Frontal cortex (tissue), 4 donors: Measurements from ENCODE around the gene RUVBL1. TPM values are rescaled to one million over a fixed set of nuclear protein-coding genes. Genes with fewer than 3 reads are reported as not detected.

Experiments used
- DNase-seq, 2 donors: peaks; one replicate each; pipeline ENCODE4 v3.0.0; 2012; ENCODE audit warnings: low spot score in 2 of 2
- FAIRE-seq: peaks from 2 replicates; lab custom pipeline; 2012; peaks lifted over from hg19 to GRCh38; lab: Jason Lieb, UNC
- total RNA-seq: library from RNA; depleted of rRNA; stranded (reverse); fragments of >200 nt; gene quantifications from one replicate; pipeline ENCODE4 v1.2.3, GENCODE V29; 2014
- donor health status: control.
- donor health status: control.
- donor health status: control.

Gene RUVBL1
- total RNA-seq, 1 donor from 2014 or later: 61.1 TPM

DNA sequence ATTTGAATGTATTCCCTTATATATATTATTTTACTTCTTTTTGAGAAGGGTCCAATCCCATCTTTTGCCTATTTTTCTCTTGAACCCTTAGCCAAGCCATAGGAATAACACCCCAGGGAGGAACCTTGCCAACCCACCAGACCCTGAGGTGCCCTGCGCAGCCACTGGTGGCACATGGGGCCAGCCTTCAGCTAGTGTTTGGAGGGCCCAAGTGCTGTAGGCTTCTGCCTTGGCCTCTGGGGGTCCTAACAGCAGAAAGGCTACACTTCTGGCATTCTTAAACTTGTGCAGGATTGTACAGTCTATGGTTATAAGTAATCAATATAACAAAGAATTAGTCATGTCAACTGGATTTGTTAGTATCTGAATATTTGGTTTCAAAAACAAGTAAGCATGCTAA is 34.5 kb downstream of the RUVBL1 start:
- no peak for FAIRE-seq
- no peak for DNase-seq

DNA sequence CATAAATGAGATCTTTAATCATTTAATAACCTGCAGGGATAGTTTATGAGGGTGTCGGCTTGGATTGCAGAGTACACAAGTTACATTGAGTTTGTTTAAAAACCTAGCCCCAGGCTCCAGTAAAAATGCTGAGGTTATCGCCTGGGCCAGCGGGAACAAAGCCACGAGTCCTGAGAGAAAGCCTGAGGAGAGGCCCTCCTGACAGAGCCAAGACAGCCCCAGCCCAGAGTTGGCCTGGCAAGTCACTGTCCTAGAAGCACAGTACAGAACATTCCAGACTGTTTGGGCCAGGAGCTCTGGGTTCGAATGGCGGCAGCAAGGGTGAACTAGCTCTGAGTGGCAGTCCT is 39.0 kb downstream of the RUVBL1 start:
- DNase-seq (no peak), FAIRE-seq (no peak)

DNA sequence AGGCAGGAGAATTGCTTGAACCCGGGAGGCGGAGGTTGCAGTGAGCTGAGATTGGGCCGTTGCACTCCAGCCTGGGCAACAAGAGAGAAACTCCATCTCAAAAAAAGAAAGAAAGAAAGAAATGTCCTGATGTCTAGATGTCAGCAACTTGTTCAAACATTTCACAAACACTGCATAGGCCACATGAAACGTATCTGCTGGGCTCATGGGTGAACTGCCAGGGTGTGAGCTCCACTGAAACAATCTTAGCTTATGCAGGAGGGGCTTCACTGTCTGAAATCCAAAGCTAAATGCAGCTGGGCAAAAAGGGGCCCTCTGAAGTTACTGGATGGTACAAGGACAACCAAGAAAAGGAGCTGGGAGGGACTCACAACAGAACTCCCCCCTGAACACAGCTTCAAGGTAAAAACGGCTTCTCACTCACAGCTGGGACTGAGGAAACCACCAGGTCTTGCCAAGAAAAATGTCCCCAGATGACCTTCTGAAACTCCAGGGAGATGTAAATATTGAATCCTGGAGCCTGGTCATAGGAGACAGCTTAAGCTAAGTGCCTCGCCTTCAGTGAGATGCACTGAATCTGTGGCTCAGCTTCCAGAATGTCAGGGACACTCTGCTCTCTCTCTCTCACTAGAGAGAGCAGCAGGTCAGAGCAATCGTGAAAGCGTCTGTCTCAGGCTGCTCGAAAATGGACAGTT is 39.5 kb downstream of the RUVBL1 start:
- DNase-seq (peak in 1 of 2 donors; percentile 18), FAIRE-seq (no peak)

DNA sequence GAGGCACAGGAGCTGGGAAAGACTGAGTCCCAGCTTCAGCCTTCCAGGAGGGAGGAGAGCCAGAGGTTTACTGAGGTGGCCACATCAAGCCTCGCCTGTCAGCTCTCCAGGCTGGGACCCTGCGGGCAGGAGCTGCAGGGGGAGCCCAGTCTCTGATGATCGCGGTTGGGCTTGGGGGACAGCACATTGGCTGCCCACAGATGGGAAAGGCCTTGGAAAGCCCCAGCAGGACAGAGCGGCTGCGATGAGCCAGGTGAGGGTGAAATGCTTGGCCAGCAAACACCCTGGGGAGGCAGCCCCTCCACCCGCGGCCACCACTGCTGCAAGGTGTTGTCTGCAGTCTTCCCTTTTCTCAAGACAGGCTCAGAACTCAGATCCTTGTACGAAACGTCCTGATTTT is 40.2 kb downstream of the RUVBL1 start:
- DNase-seq: no peak
- no peak for FAIRE-seq

DNA sequence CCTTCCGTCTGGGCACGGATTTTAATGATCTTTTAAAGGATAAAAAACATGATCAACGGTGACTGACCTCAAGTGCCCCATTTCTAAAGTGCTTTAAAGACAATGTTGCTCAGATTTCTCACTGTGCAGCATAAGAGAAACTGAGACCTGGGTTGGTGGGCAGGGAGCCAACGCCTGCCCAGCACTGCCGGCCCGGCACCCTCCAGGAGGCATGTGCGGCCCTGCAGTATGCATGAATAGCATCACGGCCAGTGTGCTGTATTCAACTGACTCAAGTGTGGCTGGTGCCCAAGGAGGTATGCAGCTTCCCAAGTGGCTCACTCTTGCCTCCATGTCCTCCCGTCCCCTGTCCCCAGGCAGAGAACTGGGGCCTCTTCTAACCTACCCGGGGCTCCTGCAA is 41.1 kb downstream of the RUVBL1 start:
- DNase-seq (no peak), FAIRE-seq (no peak)

DNA sequence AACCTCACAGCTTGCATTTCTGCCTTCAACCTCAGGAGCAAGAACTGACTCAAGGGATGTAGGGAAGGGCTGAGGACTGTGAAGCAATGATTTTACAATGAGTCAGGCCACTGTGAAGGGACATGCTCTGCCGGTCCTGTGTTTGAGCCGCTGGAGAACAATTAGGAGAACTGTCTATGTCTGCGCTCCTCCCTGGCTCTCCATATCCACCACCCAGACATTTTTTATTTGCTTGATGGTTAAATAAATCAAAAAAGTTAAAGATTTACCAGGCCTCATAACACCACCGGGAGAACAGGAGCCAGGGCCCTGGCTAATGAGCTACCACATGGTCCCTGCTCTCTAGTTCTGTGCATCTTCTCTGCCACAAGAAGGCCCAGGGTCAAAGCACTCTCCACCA is 41.8 kb downstream of the RUVBL1 start:
- DNase-seq (no peak), FAIRE-seq (no peak)

DNA sequence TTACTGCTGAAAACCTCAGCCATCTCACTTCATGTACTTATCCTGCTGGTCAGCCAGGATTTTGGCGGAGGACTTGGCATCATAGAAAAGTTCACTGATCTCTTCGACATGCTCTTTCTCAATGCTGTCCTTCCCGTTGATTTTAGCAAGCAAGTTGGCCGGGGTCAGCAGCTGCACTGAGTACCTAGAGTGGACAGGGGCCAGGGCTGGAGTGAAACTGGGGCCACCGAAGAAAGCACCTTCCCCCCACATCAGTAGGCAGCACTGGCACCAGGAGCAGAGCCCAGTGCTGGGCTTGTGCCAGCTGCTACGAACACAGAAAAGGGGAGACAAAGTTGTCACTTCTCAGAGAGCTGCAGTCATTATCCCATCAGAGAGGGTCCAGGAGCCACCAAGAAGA is 42.4 kb downstream of the RUVBL1 start:
- DNase-seq: no peak
- no peak for FAIRE-seq

DNA sequence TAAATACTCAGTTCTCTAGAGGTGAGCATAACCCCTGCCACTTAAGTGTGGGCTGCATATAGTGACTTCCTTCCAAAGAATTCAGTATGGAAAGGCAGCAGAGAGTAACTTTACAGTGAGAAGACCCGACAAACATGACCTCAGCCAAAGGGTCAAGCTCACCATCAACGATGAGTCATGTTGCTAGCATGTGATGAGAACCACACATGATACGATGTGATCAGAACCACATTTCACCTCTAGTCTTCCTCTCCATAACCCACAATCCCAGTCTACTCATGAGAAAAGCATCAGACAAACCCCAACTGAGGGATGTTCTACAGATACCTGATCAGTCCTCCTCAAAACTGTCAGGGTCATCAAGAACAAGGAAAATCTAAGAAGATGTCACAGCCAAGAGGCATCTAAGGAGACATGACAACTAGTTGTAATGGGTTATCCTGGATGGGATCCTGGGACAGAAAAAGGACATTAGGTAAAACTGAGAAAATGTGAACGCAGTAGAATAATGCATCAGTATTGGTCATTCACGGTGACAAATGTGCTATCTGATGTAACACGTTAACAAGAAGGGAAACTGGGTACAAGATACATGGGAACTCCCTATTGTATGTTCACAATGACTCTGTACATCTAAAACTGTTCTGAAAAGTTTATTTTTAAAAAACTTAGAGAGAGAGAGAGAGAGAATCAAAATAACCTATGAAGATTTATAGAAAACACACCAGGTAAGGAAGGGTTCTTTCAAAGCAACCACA is 43.1 kb downstream of the RUVBL1 start:
- DNase-seq: no peak
- FAIRE-seq: no peak

DNA sequence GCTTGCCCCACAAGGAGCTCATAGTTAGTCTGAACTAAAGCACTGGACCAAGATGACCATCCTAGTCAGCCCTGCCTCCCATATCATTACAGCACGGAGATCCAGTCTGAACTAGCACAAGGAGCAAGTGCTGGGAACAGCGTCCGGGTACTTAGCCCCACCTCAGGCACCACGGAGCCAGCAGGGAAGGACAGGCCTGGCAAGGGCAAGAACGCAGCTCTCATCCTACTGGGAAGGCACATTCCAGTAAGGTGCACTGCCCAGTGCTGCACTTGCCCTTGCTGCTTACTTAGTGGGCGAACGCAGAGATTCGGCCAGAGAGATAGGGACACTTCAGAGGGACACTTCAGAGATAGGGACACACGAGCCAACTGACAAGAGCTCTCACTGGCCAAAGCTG is 43.8 kb downstream of the RUVBL1 start:
- FAIRE-seq: no peak
- DNase-seq: no peak

DNA sequence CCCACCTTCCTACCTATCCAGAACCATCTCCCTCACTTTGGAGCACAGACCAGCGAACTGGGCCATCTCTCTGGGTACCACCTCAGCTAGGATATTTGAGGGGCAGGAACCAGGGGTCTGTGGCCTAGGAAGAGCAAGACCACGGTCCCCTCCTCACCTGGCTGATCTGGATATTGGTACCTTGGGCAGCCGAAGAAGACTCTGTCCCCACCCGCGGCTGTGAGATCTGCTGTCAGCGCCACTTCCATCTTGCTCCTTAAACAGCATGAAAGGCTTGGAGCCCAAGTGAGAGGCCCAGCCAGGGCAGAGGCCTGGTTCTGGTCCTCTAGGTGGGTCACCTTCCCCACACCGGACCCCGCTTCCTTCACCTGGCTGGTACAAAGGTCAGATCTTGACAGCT is 44.7 kb downstream of the RUVBL1 start:
- DNase-seq: no peak
- FAIRE-seq: no peak

DNA sequence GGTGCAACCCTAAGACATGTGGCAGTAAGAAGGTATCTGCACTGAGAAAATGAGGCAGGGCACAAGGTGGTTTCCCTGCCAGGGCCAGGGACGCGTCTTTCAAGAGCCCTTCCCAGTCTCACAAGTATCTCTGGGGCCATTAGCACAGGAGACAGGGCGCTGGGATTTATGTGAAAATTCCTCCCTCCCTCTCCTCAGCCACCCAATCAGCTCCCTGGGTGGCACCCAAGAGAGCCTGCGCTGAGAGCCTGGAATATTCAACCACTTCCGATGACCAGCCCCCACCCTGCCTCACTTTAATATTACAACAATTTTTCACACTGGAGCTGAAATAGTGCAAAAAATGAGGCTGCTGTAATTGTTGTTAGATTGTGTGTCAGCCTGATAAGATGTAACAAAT is 45.3 kb downstream of the RUVBL1 start:
- DNase-seq (no peak), FAIRE-seq (no peak)

DNA sequence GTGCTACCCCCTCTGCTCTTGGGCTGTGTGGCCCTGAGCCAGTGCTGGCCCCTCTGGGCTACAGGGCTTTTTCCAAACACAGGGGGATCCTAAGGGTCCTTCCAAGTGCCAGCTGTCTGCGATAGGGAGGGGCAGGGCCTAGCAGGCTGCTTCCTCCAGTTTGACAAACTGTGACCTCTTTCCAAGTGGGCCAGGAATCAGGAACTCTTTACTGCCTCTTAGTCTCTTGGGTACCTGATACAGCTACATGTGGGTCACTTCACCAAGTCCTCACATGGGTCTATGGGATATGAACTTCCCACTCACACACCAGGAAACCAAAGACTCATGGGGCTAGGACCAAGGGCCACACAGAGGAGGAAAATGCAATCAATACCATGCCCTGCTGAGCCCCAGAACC is 45.9 kb downstream of the RUVBL1 start:
- FAIRE-seq (no peak), DNase-seq (no peak)

DNA sequence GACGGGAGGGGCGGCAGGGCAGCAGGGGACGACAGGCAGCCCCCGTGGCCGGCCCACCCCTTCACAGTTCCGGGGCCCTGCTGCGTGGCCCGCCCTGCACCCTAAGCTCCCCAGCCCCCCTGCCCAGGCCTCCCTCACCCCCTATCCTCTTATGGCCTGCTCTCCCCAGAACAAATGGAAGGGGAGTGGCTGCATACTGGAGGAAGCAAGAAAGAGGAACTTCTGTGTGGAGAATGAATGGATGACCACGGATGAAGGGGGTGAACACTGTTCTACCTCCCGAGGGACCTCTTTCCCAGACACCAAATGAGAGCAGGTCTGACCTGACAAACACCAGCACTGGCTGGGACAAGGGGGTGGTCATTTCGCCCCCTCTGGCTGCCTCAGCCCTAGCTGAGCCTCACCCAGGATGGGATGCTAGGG is 46.4 kb downstream of the RUVBL1 start:
- FAIRE-seq (no peak), DNase-seq (no peak)

DNA sequence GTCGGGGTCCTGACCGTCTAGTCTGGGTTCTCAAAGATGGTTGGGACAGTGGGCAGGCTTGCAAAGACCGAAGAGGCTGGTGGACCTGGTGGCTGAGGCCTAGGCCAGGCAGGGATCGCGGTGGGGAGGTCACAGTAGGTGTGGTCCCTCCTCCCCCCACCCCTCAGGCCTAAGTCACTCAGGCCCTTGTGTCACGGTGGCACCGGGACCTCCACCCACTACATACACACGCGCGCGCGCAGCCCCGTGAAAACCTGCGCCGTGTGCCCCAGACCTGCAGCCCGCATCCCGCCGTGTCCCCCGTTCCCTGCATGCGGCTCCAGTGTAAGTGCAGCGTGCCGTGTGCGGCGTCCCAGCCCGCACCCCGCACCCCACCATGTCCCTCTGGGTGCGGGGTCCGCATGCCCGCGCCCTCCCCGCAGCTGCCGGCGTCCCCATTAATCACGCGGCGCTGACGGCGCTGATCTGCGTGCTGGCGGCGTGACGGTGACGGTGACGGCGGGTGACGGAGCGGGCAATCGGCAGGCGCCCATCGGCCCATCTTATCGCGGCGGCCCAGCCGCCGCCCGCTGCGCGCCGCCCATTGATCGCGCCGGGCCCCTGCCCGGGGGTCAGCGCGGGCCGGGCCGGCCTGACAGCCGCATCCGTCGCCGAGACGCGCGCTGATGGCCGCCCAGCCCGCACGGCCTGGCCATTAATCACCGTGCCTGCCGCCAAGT is 47.0 kb downstream of the RUVBL1 start:
- DNase-seq (peak; percentile 60), FAIRE-seq (no peak)

DNA sequence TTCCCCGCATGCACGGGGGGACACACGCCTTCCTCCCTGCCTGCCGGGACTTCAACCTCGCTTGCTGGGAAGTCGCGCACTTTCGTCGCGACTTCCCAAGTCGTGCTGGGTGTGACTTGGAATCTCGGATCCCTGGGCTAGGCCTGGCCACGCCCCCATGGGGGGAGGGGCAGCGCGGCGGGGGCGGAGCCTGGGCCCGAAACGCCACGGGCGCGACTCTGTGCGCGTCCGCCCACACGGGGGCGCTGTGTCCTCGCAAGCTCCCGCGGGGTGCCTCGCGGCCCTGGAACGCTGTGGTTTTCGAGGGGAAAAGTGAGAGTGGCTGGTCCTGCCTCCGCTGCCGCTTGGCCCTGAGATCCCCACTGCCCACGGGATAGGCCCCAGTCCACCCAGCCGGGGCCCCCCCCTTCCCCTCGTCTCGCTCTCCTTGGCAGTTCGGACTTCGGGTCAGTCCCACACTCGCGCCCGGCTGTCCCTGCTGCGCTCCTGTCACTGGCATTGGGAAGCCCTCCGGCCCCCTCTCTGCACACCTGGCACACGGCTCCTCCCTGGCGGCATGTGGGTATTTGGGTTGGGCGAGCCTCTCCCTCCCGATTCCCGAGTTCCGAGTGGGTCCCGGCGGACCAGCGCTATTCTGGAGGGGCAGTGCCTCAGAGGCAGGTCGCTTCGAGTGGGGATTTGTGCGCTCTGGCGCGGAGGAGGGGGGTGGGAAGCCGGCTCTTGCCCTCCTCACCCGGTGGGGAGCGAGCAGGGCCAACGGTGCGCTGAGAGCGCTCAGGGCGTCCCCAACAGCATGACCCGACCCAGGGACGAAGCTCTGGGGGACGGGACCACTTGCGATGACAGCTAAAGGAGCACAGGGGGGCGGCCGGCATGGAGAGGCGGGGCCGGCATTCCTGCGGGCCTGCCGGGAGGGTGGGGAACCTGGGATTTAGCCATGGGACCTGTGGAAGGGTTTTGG is 47.8 kb downstream of the RUVBL1 start:
- FAIRE-seq (no peak), DNase-seq (peak; percentile 85 to 88)

DNA sequence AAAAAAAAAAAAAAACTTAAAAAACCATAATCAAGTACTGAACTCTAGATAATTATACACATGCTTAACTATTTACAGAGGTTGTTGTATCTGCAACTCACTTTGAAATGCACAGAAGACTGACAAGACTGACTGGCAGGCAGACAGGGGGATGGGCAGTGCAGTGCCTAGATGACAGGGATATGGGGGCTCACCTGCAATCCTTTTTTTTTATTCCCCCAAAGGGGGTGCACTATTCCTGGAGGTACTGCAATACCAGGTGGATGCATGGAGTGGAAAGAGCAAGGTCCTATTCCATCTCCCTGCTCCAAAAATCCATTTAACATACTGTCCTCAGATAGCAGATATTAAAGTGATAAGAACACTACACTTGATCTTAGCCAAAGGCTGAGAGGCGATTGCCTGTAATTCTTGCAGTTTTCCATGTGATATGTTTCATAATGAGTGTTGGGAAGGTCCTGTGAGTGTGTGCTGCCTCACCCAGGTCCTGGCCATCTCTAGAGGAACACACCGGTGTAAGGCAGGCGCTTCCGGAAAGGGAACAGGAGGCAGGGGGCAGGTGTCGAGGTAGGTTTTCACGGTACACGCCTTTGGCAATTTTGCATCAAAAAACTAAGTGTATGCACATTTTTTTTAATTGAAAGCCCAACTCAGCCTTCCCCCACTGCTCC is 48.6 kb downstream of the RUVBL1 start:
- DNase-seq (no peak), FAIRE-seq (no peak)

DNA sequence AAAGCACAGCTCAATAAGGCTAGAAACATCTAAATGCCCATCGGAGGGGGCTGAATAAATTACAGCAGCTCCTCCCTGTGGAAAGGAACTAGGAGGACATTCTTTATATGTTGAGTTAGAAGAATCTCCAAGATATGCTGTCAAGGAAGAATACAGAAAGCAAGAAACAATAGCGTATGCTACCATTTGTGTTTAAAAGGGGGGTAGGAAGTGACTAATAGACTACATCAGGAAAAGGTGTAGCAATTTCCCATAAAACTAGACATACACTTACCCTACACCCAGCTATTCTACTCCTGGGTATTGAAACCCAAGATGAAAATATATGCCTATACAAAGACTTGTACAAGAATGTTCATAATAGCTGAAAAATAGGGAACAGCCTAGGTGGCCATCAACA is 49.8 kb downstream of the RUVBL1 start:
- no peak for DNase-seq
- no peak for FAIRE-seq

DNA sequence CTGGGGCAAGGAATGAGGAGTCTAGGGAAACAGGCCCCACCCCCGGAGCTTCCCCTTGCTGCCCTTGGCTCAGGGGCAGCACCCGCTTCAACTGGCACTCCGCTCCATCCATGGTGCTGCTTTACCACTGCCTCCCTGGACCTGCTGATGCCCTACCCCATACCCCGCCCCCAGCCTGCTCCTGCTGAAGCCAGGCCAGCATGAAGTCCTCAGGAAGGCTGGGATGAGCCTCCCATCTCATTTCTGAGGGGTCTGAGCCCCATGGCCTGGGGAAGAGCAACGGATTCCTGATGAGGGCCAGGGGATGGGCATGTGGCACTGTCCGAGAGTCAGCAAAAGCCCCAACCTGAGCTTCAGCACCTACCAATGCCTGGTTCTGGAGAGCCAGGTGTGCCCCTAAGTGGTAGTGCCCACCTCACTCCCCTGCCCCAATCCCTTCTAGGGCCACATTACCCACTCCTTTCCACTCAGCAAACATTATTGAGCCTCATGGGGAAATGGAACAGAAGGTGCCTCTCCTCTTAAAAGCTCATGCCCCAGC is 50.4 kb downstream of the RUVBL1 start:
- no peak for DNase-seq
- no peak for FAIRE-seq

DNA sequence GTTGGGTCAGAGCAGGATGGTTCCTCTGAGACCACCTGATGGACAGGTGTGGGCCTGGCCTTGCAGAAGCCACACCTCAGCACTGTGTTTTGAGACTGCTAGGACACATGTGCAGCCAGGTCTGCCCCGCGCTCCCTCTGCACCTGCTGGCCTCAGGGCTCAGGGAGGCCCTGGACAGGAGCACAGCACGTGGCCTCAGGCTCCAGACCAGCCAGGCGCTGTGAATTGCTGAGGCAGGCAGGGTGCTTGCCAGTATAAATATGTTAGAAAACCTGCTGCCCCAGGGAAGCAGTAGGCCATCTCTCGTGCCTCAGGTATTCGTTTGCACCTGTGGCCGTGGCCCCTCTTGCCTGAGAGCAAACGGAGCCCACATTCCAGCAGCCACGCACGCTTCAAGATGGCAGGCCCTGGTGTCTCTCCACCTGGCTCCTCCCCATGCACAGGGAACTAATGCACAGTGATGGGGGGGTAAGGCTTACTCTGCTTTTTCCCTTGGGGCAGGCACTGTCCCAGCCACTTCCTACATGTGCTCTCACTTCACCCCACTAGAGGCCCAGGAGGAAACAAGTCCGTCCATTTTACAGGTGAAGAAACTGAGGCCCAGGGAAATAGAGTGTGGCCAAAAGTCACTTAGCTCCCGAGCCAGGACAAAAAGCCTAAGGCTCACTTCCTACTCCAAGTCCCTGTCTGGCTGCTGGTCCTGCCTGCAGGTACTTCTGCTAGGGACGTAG is 51.0 kb downstream of the RUVBL1 start:
- FAIRE-seq: no peak

More for the DNA sequence above, 51.0 kb downstream of the RUVBL1 start:
- no peak for DNase-seq
